Measurements from ENCODE around the gene CYB5RL.

- no peak for TF ChIP-seq POLR2A (IDR thresholded peaks at IDR 0.05; ENCODE audit: low read depth, low read length)
- TF ChIP-seq TAF1 (IDR thresholded peaks at IDR 0.05; ENCODE audit: low read depth, low read length): no peak
- no peak for TF ChIP-seq POLR2AphosphoS5 (IDR thresholded peaks at IDR 0.05; ENCODE audit: low read depth, low read length)
These were observed 23.8 kb upstream of the CYB5RL start for GRCh38 chr1:54223441-54224202.

Measured in GM12891 (cell line).